HCEC 1CT (cell line): ENCODE measurements around the gene WSCD2.
A peak's percentile ranks its signal among the peaks of the same experiment; 100 is the strongest.
"Not testable (repeated sequence)": the region's sequence is repeated elsewhere in the genome, so short reads cannot be mapped to it uniquely, and the experiment has no call there.

Experiments used
- DNase-seq: peaks from one replicate; pipeline ENCODE4 v3.0.0-alpha.2; 2017

The WSCD2 gene

GRCh38 chr12:108199106-108199505, 70.0 kb downstream of the WSCD2 start:
- no peak for DNase-seq

GRCh38 chr12:108201808-108202207, 72.7 kb downstream of the WSCD2 start:
- DNase-seq = no peak

GRCh38 chr12:108204117-108204987, 75.3 kb downstream of the WSCD2 start:
- no peak for DNase-seq

- no peak for DNase-seq
Measured at GRCh38 chr12:108205864-108206263, 76.8 kb downstream of the WSCD2 start.

- no peak for DNase-seq
Measured at GRCh38 chr12:108207791-108208730, 79.0 kb downstream of the WSCD2 start.

- no peak for DNase-seq
Measured at GRCh38 chr12:108210001-108210400, 80.9 kb downstream of the WSCD2 start.

GRCh38 chr12:108211157-108211556, 82.1 kb downstream of the WSCD2 start:
- DNase-seq = no peak

- no peak for DNase-seq
Measured at GRCh38 chr12:108213871-108214445, 84.9 kb downstream of the WSCD2 start.

GRCh38 chr12:108214486-108214885, 85.4 kb downstream of the WSCD2 start:
- DNase-seq = no peak

- no peak for DNase-seq
Measured at GRCh38 chr12:108215458-108215857, 86.4 kb downstream of the WSCD2 start.

GRCh38 chr12:108218921-108219320, 89.8 kb downstream of the WSCD2 start:
- DNase-seq = no peak

- DNase-seq = not testable (repeated sequence)
Measured at GRCh38 chr12:108225101-108225500, 96.0 kb downstream of the WSCD2 start.

GRCh38 chr12:108226866-108227265, 97.8 kb downstream of the WSCD2 start:
- no peak for DNase-seq

GRCh38 chr12:108228746-108229145, 99.7 kb downstream of the WSCD2 start:
- no peak for DNase-seq

GRCh38 chr12:108231109-108231905, 102.2 kb downstream of the WSCD2 start:
- DNase-seq = no peak

- no peak for DNase-seq
Measured at GRCh38 chr12:108231909-108232434, 102.9 kb downstream of the WSCD2 start.

- no peak for DNase-seq
Measured at GRCh38 chr12:108232565-108232964, 103.5 kb downstream of the WSCD2 start.

- DNase-seq = no peak
Measured at GRCh38 chr12:108234158-108234557, 105.1 kb downstream of the WSCD2 start.

GRCh38 chr12:108235197-108235984, 106.3 kb downstream of the WSCD2 start:
- no peak for DNase-seq

- DNase-seq = no peak
Measured at GRCh38 chr12:108235985-108236263, 106.8 kb downstream of the WSCD2 start.

GRCh38 chr12:108236366-108236765, 107.3 kb downstream of the WSCD2 start:
- no peak for DNase-seq

- peak; percentile 1 for DNase-seq
Measured at GRCh38 chr12:108237272-108237671, 108.2 kb downstream of the WSCD2 start.
